Muscle of arm (tissue), 12 donors: ENCODE measurements around the gene IRX4. TPM values are rescaled to one million over a fixed set of nuclear protein-coding genes. Genes with fewer than 3 reads are reported as not detected.

ENCODE experiments used
- DNase-seq: peaks from one replicate; pipeline ENCODE4 v3.0.0-alpha.2; 2013
- polyA plus RNA-seq, 12 donors: library from polyadenylated mRNA; unstranded; fragments of 120-200 nt; gene quantifications; one replicate each; pipeline ENCODE4 v1.2.1, GENCODE V29; 2013; ENCODE audit not compliant: insufficient read length in 12 of 12

The IRX4 gene
- polyA plus RNA-seq, 12 donors: 0.21 to 13.6 (median 0.41) TPM; not detected in 4

GRCh38 chr5:1892211-1892610 lies 9.5 kb upstream of the IRX4 start:
- DNase-seq: no peak

GRCh38 chr5:1891391-1891790 lies 8.7 kb upstream of the IRX4 start:
- DNase-seq: no peak

GRCh38 chr5:1890296-1890695 lies 7.6 kb upstream of the IRX4 start:
- DNase-seq: no peak

- no peak for DNase-seq
Measured at GRCh38 chr5:1889321-1890065, 6.8 kb upstream of the IRX4 start.

- no peak for DNase-seq
Measured at GRCh38 chr5:1888541-1889251, 6.0 kb upstream of the IRX4 start.

- no peak for DNase-seq
Measured at GRCh38 chr5:1887588-1888360, 5.0 kb upstream of the IRX4 start.

- no peak for DNase-seq
Measured at GRCh38 chr5:1886846-1887587, 4.3 kb upstream of the IRX4 start.

GRCh38 chr5:1885868-1886845 lies 3.4 kb upstream of the IRX4 start:
- no peak for DNase-seq

- DNase-seq: no peak
Measured at GRCh38 chr5:1885404-1885755, 2.7 kb upstream of the IRX4 start.

- DNase-seq: no peak
Measured at GRCh38 chr5:1884678-1885403, 2.1 kb upstream of the IRX4 start.

- DNase-seq: no peak
Measured at GRCh38 chr5:1883925-1884677, 1.4 kb upstream of the IRX4 start.

- no peak for DNase-seq
Measured at GRCh38 chr5:1883120-1883924, 597 bp upstream of the IRX4 start.

- DNase-seq: no peak
Measured at GRCh38 chr5:1881731-1882336, 891 bp downstream of the IRX4 start.

GRCh38 chr5:1881098-1881572 lies 1.6 kb downstream of the IRX4 start:
- no peak for DNase-seq

GRCh38 chr5:1880377-1881025 lies 2.2 kb downstream of the IRX4 start:
- DNase-seq: no peak

- DNase-seq: no peak
Measured at GRCh38 chr5:1879292-1880263, 3.1 kb downstream of the IRX4 start.
